PFSK-1 (cell line): Measurements from ENCODE around the gene KRT27.

Source experiments
- POLR2AphosphoS5 ChIP-seq: IDR thresholded peaks from 2 replicates; pipeline ENCODE4 v1.6.1; 2012; ENCODE audit warnings: low read depth, mild to moderate bottlenecking, control low read depth, low read length, moderate library complexity
- REST ChIP-seq, 2 experiments: IDR thresholded peaks; 2 replicates each; pipeline versions ENCODE4 v1.6.1 to v1.8.0; 2011 to 2012; ENCODE audit warnings: low read depth in 2 of 2, low read length in 2 of 2, control low read depth in 1 of 2, inconsistent platforms in 1 of 2, mild to moderate bottlenecking in 1 of 2, moderate library complexity in 1 of 2; ENCODE audit not compliant: insufficient read depth in 1 of 2
- SIN3A ChIP-seq: IDR thresholded peaks from 2 replicates; pipeline ENCODE4 v1.6.1; 2012; ENCODE audit warnings: mild to moderate bottlenecking, low read length, moderate library complexity, borderline replicate concordance; ENCODE audit not compliant: insufficient read depth
- TAF1 ChIP-seq: IDR thresholded peaks from 2 replicates; pipeline ENCODE4 v1.6.1; 2012; ENCODE audit warnings: low read length, control low read depth, borderline replicate concordance; ENCODE audit not compliant: insufficient read depth

- no peak for TF ChIP-seq POLR2AphosphoS5
- no peak for TF ChIP-seq TAF1
- TF ChIP-seq REST (IDR thresholded peaks at IDR 0.05; ENCODE audit: insufficient read depth in 1 of 2, low read depth in 2 of 2, low read length in 2 of 2), result no peak
- TF ChIP-seq SIN3A, result no peak
Measured at GRCh38 chr17:40750391-40750790, 32.0 kb downstream of the KRT27 start.
